ENCODE measurements around the gene FAM199X. TPM values are rescaled to one million over a fixed set of nuclear protein-coding genes. Genes with fewer than 3 reads are reported as not detected.

Gene FAM199X
- total RNA-seq, 2 donors from 2014 or later = 18.5 to 22.0 TPM

DNA sequence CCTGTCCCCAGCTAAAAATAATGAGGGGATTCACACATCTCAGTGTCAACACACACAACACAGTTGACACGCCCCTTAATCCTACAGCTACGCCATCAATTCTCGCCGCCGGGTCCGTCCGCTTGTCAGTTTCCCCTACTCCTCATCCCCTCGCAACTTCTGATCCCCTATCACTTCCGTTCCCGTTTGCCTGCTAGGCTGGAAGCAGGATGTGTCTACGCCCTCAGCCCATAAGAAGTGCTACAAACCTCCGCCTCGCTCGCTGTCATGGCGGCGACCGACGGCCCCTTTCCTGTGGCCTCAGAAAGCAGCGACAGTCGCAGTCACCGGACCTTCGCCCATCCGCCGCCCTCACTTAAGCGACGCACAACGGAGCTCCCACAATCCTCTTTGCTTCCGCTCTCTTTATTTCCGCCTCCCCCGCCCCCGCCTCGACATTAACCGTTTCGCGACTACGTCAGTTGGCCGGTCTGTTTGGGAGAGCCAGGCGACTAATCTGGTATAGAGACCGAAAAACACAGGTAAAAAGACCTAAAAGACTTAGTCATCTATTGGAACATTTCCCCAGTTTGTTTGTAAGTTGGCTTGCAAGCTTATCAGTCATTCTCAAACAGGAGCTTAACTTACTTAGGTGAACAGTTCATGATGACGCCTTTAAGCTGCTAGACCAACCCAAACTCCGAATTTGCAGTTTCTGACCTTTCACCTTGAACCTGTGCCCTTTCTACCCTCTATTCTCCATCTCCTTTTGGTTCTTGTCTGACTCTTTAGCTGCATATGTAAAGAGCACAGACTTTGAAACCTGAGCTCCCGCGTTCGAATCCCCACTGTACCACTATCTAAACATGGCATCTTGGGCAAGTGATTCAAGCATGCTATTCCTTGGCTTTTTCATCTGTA, 9.4 kb upstream of the FAM199X start, which contains the start of gene SLC25A53:
Gene SLC25A53, minus strand, starts transcription at position 380 of the 900 bp plus-strand sequence. CDS start 51,752 bp downstream, outside the sequence.
- WGBS, 2 experiments (ENCODE audit: insufficient coverage in 1 of 2, insufficient read length in 1 of 2) = 0 to 1% methylated on average over 1 to 44 of the region's 44 CpGs
- H3K36me3 ChIP-seq (ENCODE audit: control insufficient read depth, insufficient read depth, low read length) = no peaks in the 10 kb centered on the region
- Mint-ChIP-seq H3K4me3 (peak within 1 kb of the TSS; percentile 81), H3K4me1 (no peaks in the 10 kb centered on the region), H3K27ac (peak within 1 kb of the TSS; percentile 99), H3K36me3 (ENCODE audit: low read depth) (no peaks in the 10 kb centered on the region), H3K27me3 (ENCODE audit: insufficient read depth) (no peaks in the 10 kb centered on the region), H3K9me3 (peaks cover 48% of the 10 kb centered on the region)
- no peaks in the 10 kb centered on the region for H3K9me3 ChIP-seq (ENCODE audit: control insufficient read depth, low read length)
- peak within 1 kb of the TSS; percentile 92 for H3K4me3 ChIP-seq (ENCODE audit: low read length)
- H3K27me3 ChIP-seq (ENCODE audit: control insufficient read depth, insufficient read depth, low read length, poor library complexity, severe bottlenecking) = no peaks in the 10 kb centered on the region
- peak within 1 kb of the TSS; percentile 80 for H3K27ac ChIP-seq (ENCODE audit: low read depth, low read length)
- peak within 1 kb of the TSS; percentile 62 for H3K9ac ChIP-seq (ENCODE audit: extremely low read depth, low read length, poor library complexity, severe bottlenecking)
- TF ChIP-seq, protein P1, sequence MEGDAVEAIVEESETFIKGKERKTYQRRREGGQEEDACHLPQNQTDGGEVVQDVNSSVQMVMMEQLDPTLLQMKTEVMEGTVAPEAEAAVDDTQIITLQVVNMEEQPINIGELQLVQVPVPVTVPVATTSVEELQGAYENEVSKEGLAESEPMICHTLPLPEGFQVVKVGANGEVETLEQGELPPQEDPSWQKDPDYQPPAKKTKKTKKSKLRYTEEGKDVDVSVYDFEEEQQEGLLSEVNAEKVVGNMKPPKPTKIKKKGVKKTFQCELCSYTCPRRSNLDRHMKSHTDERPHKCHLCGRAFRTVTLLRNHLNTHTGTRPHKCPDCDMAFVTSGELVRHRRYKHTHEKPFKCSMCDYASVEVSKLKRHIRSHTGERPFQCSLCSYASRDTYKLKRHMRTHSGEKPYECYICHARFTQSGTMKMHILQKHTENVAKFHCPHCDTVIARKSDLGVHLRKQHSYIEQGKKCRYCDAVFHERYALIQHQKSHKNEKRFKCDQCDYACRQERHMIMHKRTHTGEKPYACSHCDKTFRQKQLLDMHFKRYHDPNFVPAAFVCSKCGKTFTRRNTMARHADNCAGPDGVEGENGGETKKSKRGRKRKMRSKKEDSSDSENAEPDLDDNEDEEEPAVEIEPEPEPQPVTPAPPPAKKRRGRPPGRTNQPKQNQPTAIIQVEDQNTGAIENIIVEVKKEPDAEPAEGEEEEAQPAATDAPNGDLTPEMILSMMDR (conservative IDR thresholded peaks at IDR 0.05) = no peak
- H3K4me1 ChIP-seq (ENCODE audit: control insufficient read depth, insufficient read depth, low read length) = peaks cover 4% of the 10 kb centered on the region
- peak; percentile 91 for DNase-seq

DNA sequence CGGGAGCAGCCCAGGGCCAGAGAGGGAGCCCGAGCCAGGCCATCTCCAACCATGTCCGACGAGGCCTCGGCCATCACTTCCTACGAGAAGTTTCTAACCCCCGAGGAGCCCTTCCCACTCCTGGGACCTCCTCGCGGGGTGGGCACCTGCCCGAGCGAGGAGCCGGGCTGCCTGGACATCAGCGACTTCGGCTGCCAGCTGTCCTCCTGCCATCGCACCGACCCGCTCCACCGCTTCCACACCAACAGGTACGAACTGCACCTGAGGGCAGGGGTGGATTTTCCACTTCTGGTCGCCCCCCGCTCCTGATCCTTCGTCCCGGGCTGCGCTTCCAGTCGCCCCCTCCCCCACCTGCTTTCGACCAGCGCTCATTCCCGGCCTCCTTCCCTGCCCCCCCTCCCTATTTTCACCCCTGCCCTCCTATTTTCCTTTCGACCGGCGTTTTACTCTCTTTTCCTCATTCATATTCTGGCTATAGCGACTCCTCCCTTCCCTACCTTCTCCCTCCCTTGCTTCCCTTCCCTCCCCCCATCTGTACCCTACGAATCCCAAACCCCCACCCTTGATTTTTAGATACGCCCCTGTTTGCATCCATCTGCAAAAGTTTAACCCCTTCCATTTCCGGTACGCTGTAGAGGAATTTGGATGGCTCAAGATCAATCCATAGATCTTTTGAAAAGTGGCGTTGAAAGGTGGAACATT, 633 bp downstream of the FAM199X start:
- Histone ChIP-seq H3K4me1 (ENCODE audit: control insufficient read depth, insufficient read depth, low read length) (no peaks in the 10 kb centered on the region), H3K9ac (ENCODE audit: extremely low read depth, low read length, poor library complexity, severe bottlenecking) (peak overlapping the region; percentile 53), H3K27ac (ENCODE audit: low read depth, low read length) (no peak overlapping the region), H3K27me3 (ENCODE audit: control insufficient read depth, insufficient read depth, low read length, poor library complexity, severe bottlenecking) (no peaks in the 10 kb centered on the region), H3K4me3 (ENCODE audit: low read length) (peak overlapping the region; percentile 89), H3K9me3 (ENCODE audit: control insufficient read depth, low read length) (no peaks in the 10 kb centered on the region), H3K36me3 (ENCODE audit: control insufficient read depth, insufficient read depth, low read length) (peaks cover 7% of the 10 kb centered on the region)
- Mint-ChIP-seq H3K27ac (no peak overlapping the region), H3K4me1 (peaks cover 13% of the 10 kb centered on the region), H3K27me3 (ENCODE audit: insufficient read depth) (peaks cover 4% of the 10 kb centered on the region), H3K4me3 (peak overlapping the region; percentile 71), H3K36me3 (ENCODE audit: low read depth) (peaks cover 5% of the 10 kb centered on the region), H3K9me3 (peaks cover 44% of the 10 kb centered on the region)
- no peak for DNase-seq
- TF ChIP-seq, protein P1 (conservative IDR thresholded peaks at IDR 0.05) = no peak
- 0% methylated on average over 34 of the region's 37 CpGs; no CpG with 5 or more reads in 1 of the 2 experiments for WGBS, 2 experiments (ENCODE audit: insufficient coverage in 1 of 2, insufficient read length in 1 of 2)

DNA sequence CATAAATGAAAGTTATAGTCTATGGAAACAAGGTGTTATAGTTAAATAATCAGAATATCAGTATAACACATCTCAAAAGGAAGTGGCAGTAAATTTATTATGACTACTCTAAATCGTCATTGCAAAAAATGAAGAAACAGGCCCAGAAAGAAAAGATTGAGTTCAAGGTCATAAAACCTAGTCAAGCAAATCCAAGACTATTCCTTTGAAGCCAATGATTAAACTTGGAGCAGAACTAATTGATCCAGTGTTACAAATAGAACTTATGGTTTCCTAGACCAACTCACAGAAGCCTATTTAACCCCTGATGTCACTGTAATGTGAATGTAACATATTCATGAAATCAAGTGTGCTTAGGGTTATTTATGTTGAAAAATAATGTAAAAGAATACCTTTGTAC, 1.9 kb downstream of the FAM199X start:
- peak overlapping the region; percentile 89 for H3K4me3 ChIP-seq (ENCODE audit: low read length)
- H3K4me3 Mint-ChIP-seq = peak overlapping the region; percentile 71
- peaks cover 36% of the 10 kb centered on the region for H3K9me3 Mint-ChIP-seq
- peaks cover 12% of the 10 kb centered on the region for H3K36me3 Mint-ChIP-seq (ENCODE audit: low read depth)
- TF ChIP-seq, protein P1 (conservative IDR thresholded peaks at IDR 0.05) = no peak
- H3K9me3 ChIP-seq (ENCODE audit: control insufficient read depth, low read length) = no peaks in the 10 kb centered on the region
- H3K27me3 ChIP-seq (ENCODE audit: control insufficient read depth, insufficient read depth, low read length, poor library complexity, severe bottlenecking) = no peaks in the 10 kb centered on the region
- H3K4me1 Mint-ChIP-seq = peaks cover 13% of the 10 kb centered on the region
- H3K27ac ChIP-seq (ENCODE audit: low read depth, low read length) = no peak overlapping the region
- no peak overlapping the region for H3K9ac ChIP-seq (ENCODE audit: extremely low read depth, low read length, poor library complexity, severe bottlenecking)
- no peaks in the 10 kb centered on the region for H3K4me1 ChIP-seq (ENCODE audit: control insufficient read depth, insufficient read depth, low read length)
- WGBS, 2 experiments (ENCODE audit: insufficient coverage in 1 of 2, insufficient read length in 1 of 2) = 100% methylated on average over 1 of the region's 1 CpG
- peaks cover 7% of the 10 kb centered on the region for H3K36me3 ChIP-seq (ENCODE audit: control insufficient read depth, insufficient read depth, low read length)
- peaks cover 2% of the 10 kb centered on the region for H3K27me3 Mint-ChIP-seq (ENCODE audit: insufficient read depth)
- no peak for DNase-seq
- no peak overlapping the region for H3K27ac Mint-ChIP-seq
